Activated CD4-positive, alpha-beta T cell treated with anti-CD3 and anti-CD28 coated beads for 1 hour (primary cell): ENCODE measurements around the gene LUZP1.
"Not testable (repeated sequence)": the region's sequence is repeated elsewhere in the genome, so short reads cannot be mapped to it uniquely, and the experiment has no call there.

Source experiments
- DNase-seq: peaks from one replicate; pipeline ENCODE4 v3.0.0-alpha.2; 2020

LUZP1 gene

GRCh38 chr1:23168445-23169194 is at the start of gene LUZP1:
LUZP1 (minus strand) TSS chr1:23168856.
- peak; percentile 86 for DNase-seq

GRCh38 chr1:23217421-23218115 is 48.9 kb upstream of the LUZP1 start, which contains the start of gene HTR1D:
HTR1D (minus strand) TSS chr1:23217502; CDS start chr1:23194219, 23,283 bp downstream.
- no peak for DNase-seq

GRCh38 chr1:23216771-23217420 is 48.2 kb upstream of the LUZP1 start:
- DNase-seq: no peak

GRCh38 chr1:23215751-23216449 is 47.2 kb upstream of the LUZP1 start:
- no peak for DNase-seq

- no peak for DNase-seq
These were observed 46.6 kb upstream of the LUZP1 start for GRCh38 chr1:23215291-23215690.

- DNase-seq: no peak
These were observed 46.0 kb upstream of the LUZP1 start for GRCh38 chr1:23214640-23215039.

- no peak for DNase-seq
These were observed 43.3 kb upstream of the LUZP1 start for GRCh38 chr1:23211955-23212354.

- DNase-seq: no peak
These were observed 42.3 kb upstream of the LUZP1 start for GRCh38 chr1:23210963-23211362.

GRCh38 chr1:23210351-23210785 is 41.7 kb upstream of the LUZP1 start:
- no peak for DNase-seq

- no peak for DNase-seq
These were observed 41.1 kb upstream of the LUZP1 start for GRCh38 chr1:23209770-23210169.

- no peak for DNase-seq
These were observed 39.9 kb upstream of the LUZP1 start for GRCh38 chr1:23208527-23208926.

- DNase-seq: not testable (repeated sequence)
These were observed 39.1 kb upstream of the LUZP1 start for GRCh38 chr1:23207733-23208132.

- no peak for DNase-seq
These were observed 33.6 kb upstream of the LUZP1 start for GRCh38 chr1:23202263-23202749.

GRCh38 chr1:23200883-23201282 is 32.2 kb upstream of the LUZP1 start:
- DNase-seq: no peak

GRCh38 chr1:23198373-23198772 is 29.7 kb upstream of the LUZP1 start:
- DNase-seq: no peak

GRCh38 chr1:23196627-23197328 is 28.1 kb upstream of the LUZP1 start:
- no peak for DNase-seq

GRCh38 chr1:23194119-23194984 is 25.7 kb upstream of the LUZP1 start:
- no peak for DNase-seq

- DNase-seq: no peak
These were observed 24.9 kb upstream of the LUZP1 start for GRCh38 chr1:23193391-23194118.

GRCh38 chr1:23191199-23191598 is 22.5 kb upstream of the LUZP1 start:
- no peak for DNase-seq

GRCh38 chr1:23188936-23189452 is 20.3 kb upstream of the LUZP1 start:
- DNase-seq: not testable (repeated sequence)
